Panc1 (cell line): ENCODE measurements around the gene SPDEF. TPM values are rescaled to one million over a fixed set of nuclear protein-coding genes. Genes with fewer than 3 reads are reported as not detected.

Source experiments
- ATAC-seq: fragments of 200-7000 bp; cut with Tn5 transposase; 2 replicates; pipeline ENCODE4 v1.9.1; 2020; ENCODE audit warnings: mild to moderate bottlenecking, moderate library complexity
- BruUV-seq: library from RNA; stranded (reverse); fragments of 400-500 nt; replicated peaks from 2 replicates; lab custom pipeline; 2021; lab: Mats Ljungman, UMichigan
- CTCF ChIA-PET: fragments of 300-600 bp; sonication (Branson Sonifier 250); formaldehyde crosslinking; loops from one replicate; lab custom pipeline; 2022; ENCODE audit warnings: antibody characterized with exemption; lab: Charles Lee
- POLR2A ChIA-PET: fragments of 300-600 bp; sonication (Branson Sonifier 250); formaldehyde crosslinking; loops from one replicate; lab custom pipeline; 2022; ENCODE audit warnings: antibody characterized with exemption; lab: Charles Lee
- DNase-seq: peaks from one replicate; pipeline ENCODE4 v3.0.0-alpha.2; 2010; ENCODE audit warnings: low read depth, low spot score
- H3K27ac ChIP-seq: 2 replicates; pipeline ENCODE4 v1.5.1; 2011; ENCODE audit warnings: mild to moderate bottlenecking, low read length, inconsistent platforms
- H3K27me3 ChIP-seq: fragments of 200-500 bp; sonication (Bioruptor generic); 2 replicates; pipeline ENCODE4 v1.6.0; 2014; ENCODE audit warnings: low read length, inconsistent platforms; ENCODE audit not compliant: control insufficient read depth, insufficient read depth
- H3K36me3 ChIP-seq: fragments of 200-500 bp; sonication (Bioruptor generic); 2 replicates; pipeline ENCODE4 v1.5.1; 2014; ENCODE audit warnings: inconsistent platforms, mild to moderate bottlenecking, low read length, moderate library complexity; ENCODE audit not compliant: control insufficient read depth, insufficient read depth
- H3K4me1 ChIP-seq: 2 replicates; pipeline ENCODE4 v1.5.1; 2011; ENCODE audit warnings: inconsistent platforms, mild to moderate bottlenecking, low read length, moderate library complexity; ENCODE audit not compliant: control insufficient read depth, insufficient read depth
- H3K4me3 ChIP-seq, 2 experiments: 2 replicates each; pipeline ENCODE4 v1.5.1; 2011 to 2012; ENCODE audit warnings: low read depth in 2 of 2, low read length in 2 of 2, mild to moderate bottlenecking in 2 of 2, inconsistent platforms in 1 of 2, moderate library complexity in 1 of 2
- H3K9me3 ChIP-seq: fragments of 200-500 bp; sonication (Bioruptor generic); 2 replicates; pipeline ENCODE4 v1.5.1; 2014; ENCODE audit warnings: low read depth, mild to moderate bottlenecking, inconsistent platforms, low read length, moderate library complexity; ENCODE audit not compliant: control insufficient read depth, insufficient read depth
- CTCF ChIP-seq: fragments of 450-650 bp; IDR thresholded peaks from 2 replicates; pipeline ENCODE4 v1.5.1; 2017; ENCODE audit warnings: mild to moderate bottlenecking
- POLR2AphosphoS5 ChIP-seq: IDR thresholded peaks from 2 replicates; pipeline ENCODE4 v1.6.1; 2012; ENCODE audit warnings: mild to moderate bottlenecking, low read depth, low read length, moderate library complexity
- REST ChIP-seq, 2 experiments: IDR thresholded peaks; 2 replicates each; pipeline ENCODE4 v1.6.1; 2011 to 2012; ENCODE audit warnings: low read depth in 2 of 2, control low read depth in 1 of 2, low read length in 1 of 2, mild to moderate bottlenecking in 1 of 2, moderate library complexity in 1 of 2; ENCODE audit not compliant: insufficient read depth in 1 of 2
- SIN3A ChIP-seq: IDR thresholded peaks from 2 replicates; pipeline ENCODE4 v1.6.1; 2012; ENCODE audit warnings: low read depth, mild to moderate bottlenecking, low read length, moderate library complexity, borderline replicate concordance; ENCODE audit not compliant: insufficient read depth
- TCF7L2 ChIP-seq: IDR thresholded peaks from 2 replicates; pipeline ENCODE4 v1.6.1; 2011; ENCODE audit warnings: mild to moderate bottlenecking, low read depth, low read length, inconsistent platforms
- in situ Hi-C: cut with HindIII; loops from 2 replicates; pipeline ENCODE4 v1.10.0; 2016; ENCODE audit warnings: low sequenced_read_pairs, low pct_unique_long_range_greater_than_20kb
- intact Hi-C: fragments of 100-400 bp; cut with micrococcal nuclease; formaldehyde crosslinking; loops from one replicate; pipeline ENCODE4 v1.10.0; 2022; ENCODE audit not compliant: unreplicated experiment
- total RNA-seq: library from RNA; stranded (reverse); gene quantifications from one replicate; pipeline ENCODE4 v1.2.1, GENCODE V29; 2021; ENCODE audit not compliant: unreplicated experiment

SPDEF gene
- total RNA-seq, 1 experiment from 2014 or later: 1.6 TPM

- no TSS peak for BruUV-seq
- TF ChIP-seq SIN3A (no peak), CTCF (no peak), REST (IDR thresholded peaks at IDR 0.05; ENCODE audit: insufficient read depth in 1 of 2, low read depth in 2 of 2, low read length in 1 of 2) (no peak)
- DNase-seq: no peak
- Histone ChIP-seq H3K9me3 (no peaks in the 10 kb centered on the region), H3K4me3 (no peak overlapping the region), H3K27me3 (no peaks in the 10 kb centered on the region), H3K27ac (no peak overlapping the region), H3K4me1 (peaks cover 10% of the 10 kb centered on the region), H3K36me3 (no peaks in the 10 kb centered on the region)
- in situ Hi-C loops (no loop called here), intact Hi-C loops (no loop called here)
- no peak for ATAC-seq
- ChIA-PET CTCF (no interaction called here), POLR2A (no interaction called here)
These were observed 12.7 kb downstream of the SPDEF start for GRCh38 chr6:34543421-34543820.

- H3K4me1 ChIP-seq: peaks cover 29% of the 10 kb centered on the region
- ATAC-seq: no peak
- in situ Hi-C loops (no loop called here), intact Hi-C loops (no loop called here)
- H3K27ac ChIP-seq: no peak overlapping the region
- no peaks in the 10 kb centered on the region for H3K9me3 ChIP-seq
- H3K27me3 ChIP-seq: no peaks in the 10 kb centered on the region
- POLR2A ChIA-PET: no interaction called here
- no peak overlapping the region for H3K4me3 ChIP-seq
- no peak for TF ChIP-seq POLR2AphosphoS5
- no peak for TF ChIP-seq REST (IDR thresholded peaks at IDR 0.05; ENCODE audit: insufficient read depth in 1 of 2, low read depth in 2 of 2, low read length in 1 of 2)
- no peak for TF ChIP-seq TCF7L2
- no peak for TF ChIP-seq SIN3A
- TF ChIP-seq CTCF: no peak
- no peak for DNase-seq
- H3K36me3 ChIP-seq: no peaks in the 10 kb centered on the region
- CTCF ChIA-PET: no interaction called here
- BruUV-seq: no TSS peak
These were observed 15.3 kb downstream of the SPDEF start for GRCh38 chr6:34540841-34541240.
